Uterus (tissue), 2 donors: Measurements from ENCODE around the gene LMX1B.

Source experiments
- POLR2A ChIP-seq, 2 donors: fragments of 450-650 bp; IDR thresholded peaks; one replicate each; pipeline ENCODE4 v1.6.1; 2016; ENCODE audit warnings: antibody characterized with exemption in 2 of 2, mild to moderate bottlenecking in 1 of 2, moderate library complexity in 1 of 2
- TF ChIP-seq, protein P1 (sequence below), 4 experiments: fragments of 200-600 bp in 2 of 4; fragments of 450-650 bp in 2 of 4; sonication (generic) in 2 of 4; IDR thresholded peaks; one replicate each; pipeline ENCODE4 v1.5.1; 2016 to 2019; ENCODE audit warnings: antibody characterized with exemption in 4 of 4, mild to moderate bottlenecking in 2 of 4, moderate library complexity in 1 of 4

DNA sequence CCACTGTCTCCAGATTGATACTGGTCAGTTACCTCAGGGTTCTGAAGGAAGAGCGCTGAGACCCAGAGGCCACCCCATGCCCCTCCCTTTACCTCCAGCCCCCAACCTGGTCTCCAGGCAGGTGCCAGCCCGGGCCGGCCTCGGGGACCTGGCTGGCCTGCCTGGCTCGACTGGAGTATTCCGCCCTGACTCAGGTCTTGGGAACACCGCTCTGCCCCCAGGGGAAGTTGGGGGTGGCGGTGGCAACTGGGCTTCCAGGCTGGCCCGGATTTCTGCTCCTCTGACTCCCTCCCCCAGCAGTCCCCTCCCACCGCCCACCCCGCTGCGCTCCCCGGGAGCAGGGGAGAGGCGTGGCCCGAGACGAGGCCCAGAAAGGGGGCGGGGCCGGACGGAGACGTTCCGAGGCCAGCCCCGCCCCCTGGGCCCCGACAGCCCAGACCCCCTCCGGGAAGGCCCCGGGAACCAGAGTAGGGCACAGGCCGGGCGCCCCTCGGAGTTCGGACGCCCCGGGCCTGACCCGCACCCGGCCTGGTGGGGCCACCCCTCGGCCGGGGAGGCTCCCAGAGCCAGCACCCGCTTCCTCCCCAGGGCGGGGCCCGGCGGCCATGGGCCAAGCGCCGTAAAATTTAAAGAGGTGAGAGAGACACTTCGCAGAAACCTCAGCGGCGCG, 108.7 kb downstream of the LMX1B start:
- TF ChIP-seq, protein P1, sequence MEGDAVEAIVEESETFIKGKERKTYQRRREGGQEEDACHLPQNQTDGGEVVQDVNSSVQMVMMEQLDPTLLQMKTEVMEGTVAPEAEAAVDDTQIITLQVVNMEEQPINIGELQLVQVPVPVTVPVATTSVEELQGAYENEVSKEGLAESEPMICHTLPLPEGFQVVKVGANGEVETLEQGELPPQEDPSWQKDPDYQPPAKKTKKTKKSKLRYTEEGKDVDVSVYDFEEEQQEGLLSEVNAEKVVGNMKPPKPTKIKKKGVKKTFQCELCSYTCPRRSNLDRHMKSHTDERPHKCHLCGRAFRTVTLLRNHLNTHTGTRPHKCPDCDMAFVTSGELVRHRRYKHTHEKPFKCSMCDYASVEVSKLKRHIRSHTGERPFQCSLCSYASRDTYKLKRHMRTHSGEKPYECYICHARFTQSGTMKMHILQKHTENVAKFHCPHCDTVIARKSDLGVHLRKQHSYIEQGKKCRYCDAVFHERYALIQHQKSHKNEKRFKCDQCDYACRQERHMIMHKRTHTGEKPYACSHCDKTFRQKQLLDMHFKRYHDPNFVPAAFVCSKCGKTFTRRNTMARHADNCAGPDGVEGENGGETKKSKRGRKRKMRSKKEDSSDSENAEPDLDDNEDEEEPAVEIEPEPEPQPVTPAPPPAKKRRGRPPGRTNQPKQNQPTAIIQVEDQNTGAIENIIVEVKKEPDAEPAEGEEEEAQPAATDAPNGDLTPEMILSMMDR (IDR thresholded peaks at IDR 0.05): no peak
- peak; percentile 23 to 33 for TF ChIP-seq POLR2A (IDR thresholded peaks at IDR 0.05)
